ENCODE data around the gene CTIF.

The CTIF gene

DNA sequence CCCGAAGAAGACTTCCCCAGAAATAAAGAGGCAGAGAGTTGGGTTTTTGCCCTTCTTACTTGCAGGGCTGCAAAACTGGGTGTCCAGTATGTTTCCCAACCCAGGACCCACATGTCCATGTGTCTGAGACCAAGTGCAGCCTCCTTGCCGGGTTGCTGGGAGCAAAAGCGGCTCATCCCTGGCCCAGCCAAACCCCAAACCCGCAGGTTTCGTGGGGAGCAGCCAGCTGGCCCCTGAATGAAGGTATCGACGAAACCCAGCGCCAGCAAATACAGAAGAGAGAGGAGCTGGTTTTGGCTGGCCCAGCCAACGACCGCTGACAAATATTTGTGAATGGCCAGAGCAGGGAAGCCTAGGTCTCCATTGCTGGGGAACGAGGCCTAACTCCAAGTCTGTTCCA, 214.9 kb downstream of the CTIF start:
- DNase-seq (ENCODE audit: low read depth in 2 of 2), result no peak

DNA sequence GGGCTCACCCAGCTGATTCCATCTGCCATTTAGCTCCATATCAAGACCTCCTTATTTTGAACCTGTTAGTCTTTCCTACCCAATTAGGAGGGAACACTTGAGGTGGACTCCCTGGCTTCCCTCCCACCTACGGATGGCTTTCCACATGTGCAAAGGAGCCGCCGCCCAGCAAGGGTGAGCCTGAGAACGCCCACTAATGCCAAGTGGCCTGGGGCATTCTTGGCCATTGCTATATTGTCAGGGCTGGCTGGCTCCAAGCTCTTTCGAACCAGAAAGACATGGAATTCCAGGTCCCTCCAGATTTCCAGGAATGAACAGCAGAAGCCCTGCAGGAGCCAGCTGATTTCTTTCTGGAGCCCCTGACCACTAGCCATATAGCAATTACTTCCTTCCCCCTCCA, 215.7 kb downstream of the CTIF start:
- no peak for DNase-seq (ENCODE audit: low read depth in 2 of 2)

DNA sequence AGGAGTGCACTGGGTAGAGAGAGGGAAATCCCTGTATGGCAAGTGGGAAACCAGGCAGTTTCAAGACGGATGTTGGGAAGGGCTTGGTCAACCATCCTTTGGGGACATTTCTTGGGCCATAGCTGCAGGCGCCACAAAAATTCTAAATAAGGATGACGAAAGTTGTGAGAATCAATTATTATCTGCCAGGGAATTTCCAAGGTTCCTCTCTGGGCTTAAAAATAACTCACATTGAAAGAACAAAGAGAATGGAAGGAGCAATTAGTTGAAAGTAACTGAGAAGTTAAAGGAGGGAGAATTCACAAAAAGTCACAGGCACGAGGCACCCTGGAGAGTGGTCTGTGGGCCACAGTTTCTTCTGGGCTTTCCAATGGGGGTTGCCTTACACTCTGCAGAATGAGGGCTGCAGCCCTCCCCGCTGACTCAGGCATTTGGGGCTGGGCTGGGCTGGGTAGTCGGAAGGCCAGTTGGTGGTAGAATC, 216.2 kb downstream of the CTIF start:
- no peak for DNase-seq (ENCODE audit: low read depth in 2 of 2)

DNA sequence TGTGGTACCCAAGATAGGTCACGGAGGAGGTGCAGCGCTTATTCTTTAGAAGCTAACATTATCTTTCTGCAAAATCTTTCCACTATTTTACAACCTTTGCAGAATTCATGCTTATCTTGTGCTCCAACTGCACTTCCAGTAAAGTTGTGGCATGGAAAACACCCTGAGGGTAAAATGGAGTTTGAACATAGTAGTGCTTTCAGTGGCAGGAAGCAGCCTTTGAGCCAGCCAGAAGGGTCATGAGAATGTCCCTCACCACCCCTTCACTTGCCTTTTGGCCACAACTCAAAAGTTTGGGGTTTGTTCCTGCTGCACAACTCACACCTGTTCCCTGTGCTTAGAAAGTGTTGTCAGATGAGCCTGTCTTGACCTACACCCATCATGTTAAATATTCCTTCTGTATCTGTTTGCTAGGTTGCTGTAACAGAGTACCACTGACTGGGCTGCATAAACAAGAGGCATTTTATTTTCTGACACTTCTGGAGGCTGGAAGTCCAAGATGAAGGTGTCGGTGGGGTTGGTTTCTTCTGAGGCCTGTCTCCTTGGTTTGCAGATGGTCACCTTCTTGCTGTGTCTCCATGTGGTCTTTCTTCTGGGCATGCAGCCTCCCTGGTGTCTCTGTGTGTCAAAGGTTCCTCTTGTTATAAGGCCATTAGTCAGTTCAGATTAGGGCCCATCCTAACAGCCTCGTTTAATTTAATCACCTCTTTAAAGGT, 217.8 kb downstream of the CTIF start:
- DNase-seq (ENCODE audit: low read depth in 2 of 2), result no peak

DNA sequence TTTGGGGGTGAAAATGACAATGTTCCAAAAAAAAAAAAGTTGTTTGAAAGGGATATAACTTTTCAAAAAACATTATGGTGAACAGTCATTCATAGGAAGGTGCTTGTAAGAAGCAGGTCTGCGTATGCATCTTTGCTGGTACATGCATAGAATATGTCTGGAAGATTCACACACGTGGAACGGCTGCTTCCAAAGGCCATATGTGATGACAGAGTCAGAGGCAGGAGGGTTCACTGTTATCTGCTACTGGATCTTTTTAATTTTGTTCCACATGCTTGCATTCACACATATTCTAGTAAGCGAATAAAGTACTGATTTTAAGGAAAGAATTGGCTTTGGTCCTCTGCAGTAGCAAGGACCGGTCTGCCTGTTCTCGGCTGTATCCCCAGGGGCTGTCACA, 218.5 kb downstream of the CTIF start:
- DNase-seq (ENCODE audit: low read depth in 2 of 2), result no peak

DNA sequence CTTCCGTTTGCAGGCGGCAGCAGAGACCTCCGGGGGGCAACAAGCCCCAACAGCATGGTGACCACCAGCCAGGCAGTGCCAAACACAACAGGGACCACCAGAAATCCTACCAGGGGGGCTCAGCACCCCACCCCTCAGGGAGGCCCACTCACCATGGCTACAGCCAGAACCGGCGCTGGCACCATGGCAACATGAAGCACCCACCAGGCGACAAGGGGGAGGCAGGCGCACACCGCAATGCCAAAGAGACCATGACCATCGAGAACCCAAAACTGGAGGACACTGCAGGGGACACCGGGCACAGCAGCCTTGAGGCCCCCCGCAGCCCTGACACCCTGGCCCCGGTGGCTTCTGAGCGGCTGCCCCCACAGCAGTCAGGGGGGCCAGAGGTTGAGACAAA, 219.1 kb downstream of the CTIF start:
- no peak for DNase-seq (ENCODE audit: low read depth in 2 of 2)

DNA sequence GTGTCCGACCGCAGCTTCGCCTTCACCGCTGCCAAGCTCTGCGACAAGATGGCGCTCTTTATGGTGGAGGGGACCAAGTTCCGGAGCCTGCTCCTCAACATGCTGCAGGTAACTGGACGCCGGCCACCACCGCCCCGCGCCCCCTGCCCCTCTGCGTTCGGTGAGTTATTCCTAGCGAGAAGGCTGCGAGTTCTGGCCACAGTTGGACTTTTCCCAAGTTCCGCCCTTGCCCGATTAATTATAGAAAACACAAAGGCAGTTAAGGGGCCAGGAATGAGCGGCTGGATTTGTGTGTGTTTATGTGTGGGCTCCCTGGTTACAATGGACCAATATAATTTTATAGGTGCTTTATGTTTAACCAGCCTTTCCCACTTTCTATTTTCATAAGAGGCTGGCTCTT, 222.8 kb downstream of the CTIF start:
- no peak for DNase-seq (ENCODE audit: low read depth in 2 of 2)

DNA sequence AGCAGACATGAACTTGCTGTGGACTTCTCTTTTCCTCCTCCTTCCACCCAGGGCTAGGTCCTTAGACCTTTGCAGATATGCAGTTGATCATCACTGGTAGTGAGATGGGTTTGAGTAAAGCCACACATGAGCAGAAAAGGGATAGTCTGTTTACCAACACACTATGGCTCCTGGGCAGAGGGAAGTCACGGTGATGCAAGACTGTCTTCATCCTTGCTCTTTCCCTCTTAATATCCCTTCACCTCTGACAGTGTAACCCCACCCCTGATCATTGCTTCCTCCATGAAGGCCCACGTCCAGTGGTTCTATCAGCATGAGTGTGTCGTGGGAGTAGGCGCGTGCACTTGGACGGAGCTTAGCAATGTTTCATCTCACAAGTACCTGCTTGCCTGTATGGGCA, 223.2 kb downstream of the CTIF start:
- no peak for DNase-seq (ENCODE audit: low read depth in 2 of 2)

DNA sequence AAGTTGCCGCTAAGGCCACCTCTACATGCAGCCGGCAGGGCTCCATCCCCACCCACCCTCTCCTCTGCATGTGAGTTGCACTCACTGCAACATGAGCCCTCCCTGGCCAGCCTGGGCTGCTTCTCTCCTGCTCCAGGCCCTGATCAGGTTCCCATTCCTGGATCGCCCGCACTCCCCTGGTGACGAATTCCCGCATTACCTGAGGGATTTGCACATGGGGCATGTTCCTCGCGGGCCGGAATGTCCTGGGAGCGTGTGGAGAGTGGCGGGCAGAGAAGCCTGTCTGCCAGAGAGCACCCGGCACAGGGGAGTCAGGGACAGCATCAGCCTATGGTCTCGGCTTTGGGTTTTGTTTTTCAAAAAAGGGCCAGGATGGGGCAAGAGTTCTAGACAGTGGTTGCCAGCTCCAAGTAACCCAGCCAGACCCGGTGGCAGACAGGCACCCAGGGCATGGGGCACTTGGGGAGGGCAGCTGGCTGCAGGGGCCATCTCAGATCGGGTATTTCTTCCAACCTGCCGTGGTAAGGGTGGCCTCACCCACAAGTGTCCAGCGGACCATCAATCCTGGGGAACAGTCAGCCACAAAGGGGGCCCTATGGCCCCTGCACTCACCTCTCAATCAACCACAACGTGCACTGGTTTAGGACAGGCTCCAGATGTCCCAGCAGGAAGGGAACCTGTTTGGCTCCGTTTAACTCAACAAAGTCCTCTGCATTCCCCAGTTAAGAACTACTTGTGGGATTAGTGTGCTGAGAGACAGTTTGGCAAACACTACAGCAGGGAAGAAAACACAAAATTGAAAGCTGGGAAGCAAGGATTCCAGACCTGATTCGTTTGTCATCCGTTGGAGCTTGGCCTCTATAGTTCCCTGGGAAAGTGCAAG, 224.2 kb downstream of the CTIF start:
- no peak for DNase-seq (ENCODE audit: low read depth in 2 of 2)

DNA sequence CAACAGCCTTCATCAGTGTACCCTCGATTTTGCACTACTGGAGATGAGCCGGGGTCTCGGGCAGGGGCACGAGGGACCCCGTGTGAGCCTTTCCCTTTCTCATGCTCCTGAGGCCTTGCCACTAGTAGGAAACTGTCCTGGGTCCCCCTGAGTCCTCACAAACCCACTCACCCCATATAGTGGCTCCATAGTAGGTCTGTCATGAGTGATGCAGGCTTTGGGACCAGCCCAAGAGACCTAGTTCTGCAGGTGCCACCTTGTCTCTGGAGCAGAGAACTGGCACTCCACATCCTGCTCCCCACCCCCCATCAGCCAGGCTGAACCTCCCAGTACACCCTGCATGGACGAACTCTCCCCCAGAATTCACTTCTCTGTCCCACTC, 224.9 kb downstream of the CTIF start:
- no peak for DNase-seq (ENCODE audit: low read depth in 2 of 2)

DNA sequence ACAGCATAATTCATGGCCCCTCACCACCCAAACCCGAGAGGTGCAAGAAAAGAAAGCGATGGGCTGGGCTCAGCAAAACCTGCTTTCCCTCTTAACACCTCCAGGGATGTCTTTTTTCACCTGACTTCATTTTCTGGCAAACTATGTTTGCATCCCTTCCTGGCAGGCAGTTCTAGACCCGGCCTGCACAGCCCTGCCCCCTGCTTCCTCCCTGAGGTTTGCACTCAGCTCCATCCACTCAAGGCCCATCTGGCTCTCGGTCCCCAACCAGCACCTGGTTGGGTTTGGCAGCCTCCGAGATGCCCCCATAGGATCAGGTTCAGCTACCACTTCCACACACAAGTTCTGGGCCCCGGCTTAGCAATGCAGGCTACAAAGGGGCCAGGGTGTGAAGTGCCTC, 226.2 kb downstream of the CTIF start:
- no peak for DNase-seq (ENCODE audit: low read depth in 2 of 2)

DNA sequence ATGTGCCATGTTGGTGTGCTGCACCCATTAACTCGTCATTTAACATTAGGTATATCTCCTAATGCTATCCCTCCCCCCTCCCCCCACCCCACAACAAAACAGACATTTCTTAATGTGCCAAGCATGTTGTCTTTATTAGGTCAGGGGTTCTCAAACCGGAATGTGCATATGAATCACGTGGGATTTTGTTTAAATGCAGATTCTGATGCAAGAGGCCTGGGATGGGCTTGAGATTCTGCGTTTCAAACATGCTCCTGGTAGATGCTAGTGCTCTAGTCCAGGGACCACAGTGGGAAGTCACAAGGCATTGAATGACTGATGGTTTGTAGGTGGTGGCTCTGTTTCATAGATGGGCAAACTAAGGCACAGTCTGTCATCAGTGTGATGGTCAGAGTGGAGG, 227.2 kb downstream of the CTIF start:
- no peak for DNase-seq (ENCODE audit: low read depth in 2 of 2)

DNA sequence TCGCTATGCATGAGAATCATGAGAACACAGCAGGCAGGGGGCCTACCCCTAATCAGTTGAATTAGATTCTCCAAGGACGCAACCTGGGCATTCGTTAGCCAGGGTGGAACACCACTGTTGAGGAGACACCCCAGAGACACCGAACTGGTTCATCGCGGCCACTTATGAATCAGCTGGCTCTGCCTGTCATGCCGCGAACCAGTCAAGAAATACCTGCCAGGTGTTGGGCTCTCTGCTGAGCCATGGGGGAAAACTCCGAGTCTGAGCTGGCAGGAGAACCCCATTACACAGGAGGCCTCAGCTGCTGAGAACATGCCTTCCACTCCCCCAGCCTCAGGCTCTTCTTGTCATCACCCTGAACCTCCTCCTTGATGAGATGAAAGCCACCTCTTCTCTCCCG, 227.7 kb downstream of the CTIF start:
- DNase-seq (ENCODE audit: low read depth in 2 of 2), result no peak

DNA sequence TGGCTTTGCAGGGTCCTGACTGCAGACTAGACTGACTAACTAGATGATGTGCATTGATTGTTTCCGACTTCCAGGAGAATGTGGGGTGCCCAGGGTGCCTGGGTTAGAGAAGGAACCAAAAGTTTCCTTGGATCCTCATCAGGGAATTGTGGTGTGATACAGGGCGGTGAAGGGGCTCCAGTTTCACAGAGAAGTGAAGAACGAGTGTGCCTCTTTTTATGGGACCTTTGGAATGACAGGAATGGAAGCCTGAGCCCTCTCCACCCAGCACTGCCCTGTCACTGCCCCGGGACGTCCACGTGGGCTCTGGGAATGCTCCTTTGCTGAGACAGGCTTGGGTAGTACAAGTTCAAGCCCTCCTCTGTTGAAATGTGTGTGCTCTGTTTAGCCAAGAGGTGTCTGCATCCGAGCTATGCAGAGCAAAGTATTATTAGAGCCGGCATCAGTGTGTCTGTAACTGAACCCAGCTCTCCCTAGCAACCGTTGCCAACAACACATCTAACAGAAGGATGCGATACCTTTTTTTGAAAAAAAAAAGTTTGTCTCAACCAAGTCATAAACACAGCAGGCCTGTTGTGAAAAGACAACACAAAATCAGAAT, 228.4 kb downstream of the CTIF start:
- DNase-seq (ENCODE audit: low read depth in 2 of 2), result no peak

DNA sequence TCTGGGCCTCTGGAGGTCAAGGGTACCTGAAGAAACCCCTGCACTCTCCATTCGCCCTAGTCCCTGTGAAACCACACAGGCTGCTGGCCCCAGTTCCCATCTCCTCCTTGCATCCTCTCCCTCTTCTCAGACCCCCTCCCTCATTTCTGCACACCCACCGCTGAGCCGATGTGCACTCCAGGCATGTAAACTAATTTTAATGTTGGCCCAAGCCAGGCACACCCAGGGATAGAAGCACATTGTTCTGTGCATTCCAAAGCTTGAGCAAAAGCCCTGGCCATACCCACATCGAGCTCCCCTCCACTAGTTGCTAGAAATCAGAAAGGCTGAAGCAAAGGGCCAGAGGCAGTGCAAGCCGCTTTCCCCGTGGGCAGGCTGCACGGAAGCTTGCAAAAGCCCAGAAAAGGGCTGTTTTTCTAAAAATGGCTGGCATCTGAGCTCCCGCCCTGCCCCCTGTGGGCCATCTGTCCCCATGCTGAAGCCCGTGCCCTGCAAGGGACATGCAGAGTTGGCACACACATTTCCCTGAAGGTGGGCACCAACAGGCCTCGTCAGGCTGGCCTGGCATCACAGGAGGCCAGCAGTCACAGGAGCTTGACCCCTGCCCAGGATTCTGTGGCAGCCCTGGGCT, 230.3 kb downstream of the CTIF start:
- no peak for DNase-seq (ENCODE audit: low read depth in 2 of 2)

DNA sequence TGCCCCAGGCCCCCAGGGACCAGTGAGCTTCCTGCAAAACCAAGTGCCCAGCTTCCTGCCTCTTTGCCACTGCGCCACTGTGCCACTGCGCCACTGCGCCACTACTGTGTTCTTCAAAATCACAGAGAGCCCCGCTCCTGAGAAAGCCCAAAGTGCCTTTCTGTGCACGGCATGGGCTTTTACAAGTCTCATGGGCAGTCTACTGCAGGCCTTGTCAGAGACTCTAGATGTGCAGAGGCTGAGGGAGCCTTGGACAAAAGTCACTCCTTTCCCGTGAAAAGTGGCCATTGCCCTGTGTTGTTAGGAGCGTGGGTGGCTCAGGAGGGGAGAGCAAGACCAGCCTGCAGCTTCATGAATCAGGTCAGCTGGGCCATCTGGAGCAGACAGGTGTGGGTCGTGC, 231.4 kb downstream of the CTIF start:
- DNase-seq (ENCODE audit: low read depth in 2 of 2), result no peak

DNA sequence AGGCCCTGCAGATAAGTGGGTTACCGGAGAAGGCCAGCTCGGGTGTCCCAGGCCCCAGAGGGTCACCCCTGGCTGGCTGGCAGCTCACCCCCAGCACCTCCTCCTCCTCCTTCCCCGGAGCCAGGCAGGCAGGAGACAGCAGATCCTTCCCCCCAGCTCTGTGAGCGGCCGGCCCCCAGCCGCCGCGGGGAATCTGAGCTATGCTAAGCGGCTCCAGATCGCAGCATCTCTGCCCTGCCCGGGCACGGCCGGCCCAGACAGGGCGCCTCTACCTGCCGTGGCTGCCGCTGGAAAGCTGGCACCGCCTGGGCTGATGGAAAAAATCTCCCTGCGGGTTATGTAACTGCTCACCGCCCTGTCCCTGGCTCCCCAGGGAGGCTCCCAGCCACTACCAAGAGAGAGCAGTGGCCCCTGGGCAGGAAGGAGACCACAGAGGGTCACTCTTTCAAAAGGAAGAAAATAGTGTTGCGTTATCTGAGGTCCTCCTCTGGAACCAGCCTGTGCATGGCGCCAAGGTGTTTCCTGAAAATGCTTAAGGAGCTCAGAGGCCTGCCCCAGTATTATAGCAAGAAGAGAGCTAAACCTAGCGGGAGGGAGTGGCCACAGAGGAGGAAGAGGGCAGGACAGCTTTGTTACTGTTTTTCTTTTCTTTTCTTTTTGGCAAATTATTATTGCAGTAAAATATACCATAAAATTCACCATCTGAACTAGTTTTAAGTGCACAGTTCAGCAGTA, 233.0 kb downstream of the CTIF start:
- DNase-seq (ENCODE audit: low read depth in 2 of 2), result no peak

DNA sequence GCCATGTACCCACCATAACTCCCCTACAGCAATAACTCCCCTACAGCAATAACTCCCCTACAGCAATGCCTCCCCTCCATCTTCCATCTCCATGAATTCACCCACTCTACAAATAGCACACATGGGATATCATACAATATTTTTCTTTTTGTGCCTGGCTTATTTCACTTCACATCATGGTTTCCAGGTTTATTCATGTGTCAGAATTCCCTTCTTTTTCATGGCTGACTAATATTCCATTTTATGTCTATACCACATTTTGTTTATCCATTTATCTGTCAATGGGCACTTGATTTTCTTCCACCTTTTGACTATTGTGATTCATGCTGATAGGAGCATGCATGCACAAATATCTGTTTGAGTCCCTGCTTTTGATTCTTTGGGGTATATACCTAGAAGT, 233.6 kb downstream of the CTIF start:
- DNase-seq (ENCODE audit: low read depth in 2 of 2), result no peak

DNA sequence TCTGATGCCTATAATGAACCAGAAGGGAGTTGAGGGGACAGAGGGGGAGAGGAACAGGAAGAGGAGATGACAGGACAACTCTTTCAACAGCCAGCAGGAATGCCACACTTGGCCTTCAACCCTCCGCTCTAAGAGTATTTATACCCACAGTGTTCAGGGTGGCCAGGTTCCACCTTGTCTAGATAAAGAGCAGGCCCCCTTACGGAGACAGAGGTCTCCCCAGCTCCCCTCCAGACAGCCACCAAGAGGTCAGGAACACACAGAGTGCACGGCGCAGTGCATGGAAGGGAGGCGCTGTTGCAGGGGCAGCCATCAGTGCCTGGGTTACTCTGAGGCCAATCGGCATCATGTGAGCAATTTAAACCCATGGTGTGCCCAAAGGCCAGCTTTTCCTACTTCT, 235.0 kb downstream of the CTIF start:
- no peak for DNase-seq (ENCODE audit: low read depth in 2 of 2)

DNA sequence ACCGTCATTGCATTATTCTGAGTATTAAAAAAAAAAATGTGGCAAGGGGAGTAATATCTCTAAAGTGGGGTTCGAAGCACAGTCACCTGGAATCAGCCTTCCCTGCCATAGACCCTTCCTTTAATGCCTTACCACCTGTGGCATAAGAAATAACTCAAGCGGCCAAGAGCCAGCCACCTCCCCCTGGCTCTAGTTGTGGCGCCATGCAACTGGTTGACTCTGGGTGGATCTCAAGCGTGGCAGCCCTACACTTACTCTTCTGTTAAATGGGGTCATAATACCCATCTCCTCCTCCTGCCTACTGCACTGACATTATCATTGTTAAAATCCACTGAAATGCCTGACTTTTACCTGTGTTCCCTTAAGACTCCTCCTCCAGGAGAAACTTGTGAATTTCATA, 236.1 kb downstream of the CTIF start:
- DNase-seq (ENCODE audit: low read depth in 2 of 2), result no peak

DNA sequence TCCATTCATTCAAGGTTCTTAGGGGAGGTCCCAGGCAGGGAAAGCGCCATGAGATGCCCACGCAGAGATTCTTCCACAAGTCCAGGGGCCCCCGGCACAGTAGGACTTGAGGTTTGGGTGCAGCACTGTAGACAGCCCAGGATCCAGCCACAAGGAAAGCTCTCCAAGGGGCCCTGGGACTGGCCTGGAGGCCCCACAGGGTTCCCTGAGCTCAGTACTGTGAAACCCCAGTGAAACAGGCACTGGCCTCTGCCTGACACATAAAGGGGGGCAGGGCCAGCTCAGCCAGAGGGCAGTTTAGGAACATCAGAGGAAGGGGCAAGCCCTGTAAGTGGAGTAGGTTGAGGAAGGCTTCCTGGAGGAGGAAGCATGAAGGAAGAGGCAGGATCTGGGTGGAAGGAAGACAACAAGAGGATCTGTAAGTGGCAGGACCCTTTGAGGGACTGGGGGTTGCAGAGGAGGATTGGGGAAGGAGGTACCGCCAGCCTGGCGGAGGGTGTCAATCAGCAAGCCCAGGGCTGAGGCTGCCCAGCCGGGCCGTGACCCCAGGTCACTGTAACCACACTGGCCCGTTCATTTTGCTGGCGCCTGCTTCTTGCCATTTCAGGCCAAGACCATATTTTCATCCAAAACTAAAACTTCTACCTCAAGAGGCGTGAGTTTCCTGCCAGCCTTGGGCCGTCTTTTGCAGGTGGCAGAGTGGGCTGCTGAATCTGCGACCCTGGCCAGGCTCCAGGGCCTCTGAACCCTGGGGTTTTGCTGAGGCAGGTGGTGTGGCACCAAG, 236.7 kb downstream of the CTIF start:
- DNase-seq (ENCODE audit: low read depth in 2 of 2), result no peak

Data from stimulated activated CD8-positive, alpha-beta memory T cell treated with anti-CD3 and anti-CD28 coated beads, Interleukin-2, amount 100 ng/mL, for 1 hour (primary cell).